GM12878 (cell line): ENCODE measurements around the gene MAGED4.

Experiments
- BCL11A ChIP-seq: IDR thresholded peaks from 2 replicates; pipeline ENCODE4 v1.6.1; 2011; ENCODE audit warnings: low read depth, low read length
- CTCF ChIP-seq, 3 experiments: IDR thresholded peaks in 2 of 3; conservative IDR thresholded peaks in 1 of 3; 2 replicates each; pipeline ENCODE4 v1.5.1; 2011; ENCODE audit warnings: low read depth in 3 of 3, low read length in 3 of 3, mild to moderate bottlenecking in 3 of 3, control low read depth in 2 of 3, moderate library complexity in 2 of 3, inconsistent platforms in 1 of 3, mixed read lengths in 1 of 3; ENCODE audit not compliant: control insufficient read depth in 2 of 3, insufficient read depth in 1 of 3; ENCODE audit errors: extremely low read depth in 1 of 3
- EP300 ChIP-seq, 2 experiments: fragments of 150-350 bp in 1 of 2; IDR thresholded peaks; 2 replicates each; pipeline ENCODE4 v1.6.1; 2011 to 2012; ENCODE audit warnings: low read depth in 2 of 2, low read length in 2 of 2, borderline replicate concordance in 1 of 2, improper control_type of control experiment in 1 of 2, inconsistent platforms in 1 of 2; ENCODE audit not compliant: control insufficient read depth in 1 of 2
- HDGF ChIP-seq: fragments of 450-650 bp; IDR thresholded peaks from 2 replicates; pipeline ENCODE4 v1.6.1; 2016; ENCODE audit warnings: antibody characterized with exemption
- IKZF1 ChIP-seq: fragments of 450-650 bp; conservative IDR thresholded peaks from 2 replicates; pipeline ENCODE4 v1.6.1; 2017; ENCODE audit warnings: antibody characterized with exemption, mild to moderate bottlenecking
- SIN3A ChIP-seq: IDR thresholded peaks from 2 replicates; pipeline ENCODE4 v1.6.1; 2012; ENCODE audit warnings: low read depth, low read length, improper control_type of control experiment
- ZBTB33 ChIP-seq: fragments of 450-650 bp; IDR thresholded peaks from 2 replicates; pipeline ENCODE4 v1.6.1; 2017; ENCODE audit warnings: mild to moderate bottlenecking
- ZZZ3 ChIP-seq: IDR thresholded peaks from 2 replicates; pipeline ENCODE4 v1.6.1; 2011; ENCODE audit warnings: low read depth; ENCODE audit not compliant: control insufficient read depth, insufficient read length

- TF ChIP-seq ZBTB33 (no peak), IKZF1 (no peak), CTCF (IDR thresholded peaks at IDR 0.05 in 2 of 3, conservative IDR thresholded peaks at IDR 0.05 in 1 of 3; ENCODE audit: control insufficient read depth in 2 of 3, extremely low read depth in 1 of 3, insufficient read depth in 1 of 3, low read depth in 3 of 3, low read length in 3 of 3) (no peak), BCL11A (no peak), SIN3A (no peak), EP300 (IDR thresholded peaks at IDR 0.05; ENCODE audit: borderline replicate concordance in 1 of 2, control insufficient read depth in 1 of 2, low read depth in 2 of 2, low read length in 2 of 2) (no peak), HDGF (no peak), ZZZ3 (no peak)
Observed at GRCh38 chrX:52138830-52139544, 45.7 kb upstream of the MAGED4 start.
